Renal pelvis (tissue), 4 donors: ENCODE data around the gene NMT2. TPM values are rescaled to one million over a fixed set of nuclear protein-coding genes. Genes with fewer than 3 reads are reported as not detected.

Source experiments
- DNase-seq: peaks from one replicate; pipeline ENCODE4 v3.0.0-alpha.2; 2013
- polyA plus RNA-seq, 3 donors: library from polyadenylated mRNA; unstranded; fragments of 120-200 nt; gene quantifications; one replicate each; pipeline ENCODE4 v1.2.1, GENCODE V29; 2013; ENCODE audit not compliant: insufficient read length in 3 of 3

NMT2 gene
- polyA plus RNA-seq, 3 donors, result 25.8 to 36.7 (median 35.2) TPM

- DNase-seq, result no peak
Measured at GRCh38 chr10:15147594-15148392, 20.7 kb downstream of the NMT2 start.

GRCh38 chr10:15146366-15146765 is 22.1 kb downstream of the NMT2 start:
- no peak for DNase-seq

GRCh38 chr10:15144788-15145187 is 23.7 kb downstream of the NMT2 start:
- no peak for DNase-seq

GRCh38 chr10:15141136-15142054 is 27.1 kb downstream of the NMT2 start:
- peak; percentile 26 for DNase-seq

GRCh38 chr10:15140698-15141097 is 27.8 kb downstream of the NMT2 start:
- DNase-seq, result no peak

GRCh38 chr10:15137636-15138035 is 30.9 kb downstream of the NMT2 start:
- DNase-seq, result no peak

- no peak for DNase-seq
Measured at GRCh38 chr10:15137036-15137359, 31.5 kb downstream of the NMT2 start.

GRCh38 chr10:15136129-15137035 is 32.1 kb downstream of the NMT2 start:
- DNase-seq, result no peak

- no peak for DNase-seq
Measured at GRCh38 chr10:15131330-15131729, 37.2 kb downstream of the NMT2 start.

GRCh38 chr10:15124908-15125307 is 43.6 kb downstream of the NMT2 start:
- DNase-seq, result no peak

- DNase-seq, result no peak
Measured at GRCh38 chr10:15124190-15124589, 44.3 kb downstream of the NMT2 start.

- no peak for DNase-seq
Measured at GRCh38 chr10:15123749-15124184, 44.7 kb downstream of the NMT2 start.

- no peak for DNase-seq
Measured at GRCh38 chr10:15122477-15123030, 45.9 kb downstream of the NMT2 start.

GRCh38 chr10:15121707-15122106 is 46.8 kb downstream of the NMT2 start:
- no peak for DNase-seq

- no peak for DNase-seq
Measured at GRCh38 chr10:15120523-15120922, 48.0 kb downstream of the NMT2 start.

- DNase-seq, result no peak
Measured at GRCh38 chr10:15118615-15119014, 49.9 kb downstream of the NMT2 start.

- DNase-seq, result no peak
Measured at GRCh38 chr10:15116225-15116624, 52.3 kb downstream of the NMT2 start.

- no peak for DNase-seq
Measured at GRCh38 chr10:15113766-15114165, 54.7 kb downstream of the NMT2 start.

- no peak for DNase-seq
Measured at GRCh38 chr10:15112657-15113056, 55.8 kb downstream of the NMT2 start.

GRCh38 chr10:15106352-15107013 is 62.0 kb downstream of the NMT2 start:
- DNase-seq, result peak; percentile 70

- no peak for DNase-seq
Measured at GRCh38 chr10:15103513-15103912, 65.0 kb downstream of the NMT2 start.
